HUES48 (cell line): ENCODE measurements around the gene FBXO3.
"Not testable (repeated sequence)": the region's sequence is repeated elsewhere in the genome, so short reads cannot be mapped to it uniquely, and the experiment has no call there.

Source experiments
- H3K27ac ChIP-seq: one replicate; pipeline ENCODE4 v1.7.0; 2013; ENCODE audit warnings: low read depth, low read length, inconsistent platforms
- H3K27me3 ChIP-seq: 2 replicates; pipeline ENCODE4 v1.6.1; 2013; ENCODE audit warnings: mild to moderate bottlenecking, low read length; ENCODE audit not compliant: control insufficient read depth, insufficient read depth
- H3K36me3 ChIP-seq: 2 replicates; pipeline ENCODE4 v1.6.1; 2013; ENCODE audit warnings: low read length; ENCODE audit not compliant: control insufficient read depth, insufficient read depth
- H3K4me1 ChIP-seq: 2 replicates; pipeline ENCODE4 v1.6.1; 2013; ENCODE audit warnings: mild to moderate bottlenecking, low read length; ENCODE audit not compliant: control insufficient read depth, insufficient read depth
- H3K4me3 ChIP-seq: 2 replicates; pipeline ENCODE4 v1.5.1; 2013; ENCODE audit warnings: mild to moderate bottlenecking, low read depth, low read length
- H3K9ac ChIP-seq: 2 replicates; pipeline ENCODE4 v1.6.1; 2013; ENCODE audit warnings: mild to moderate bottlenecking, low read depth, low read length, moderate library complexity
- H3K9me3 ChIP-seq: 2 replicates; pipeline ENCODE4 v1.6.1; 2013; ENCODE audit warnings: low read length; ENCODE audit not compliant: control insufficient read depth, insufficient read depth

The FBXO3 gene

DNA sequence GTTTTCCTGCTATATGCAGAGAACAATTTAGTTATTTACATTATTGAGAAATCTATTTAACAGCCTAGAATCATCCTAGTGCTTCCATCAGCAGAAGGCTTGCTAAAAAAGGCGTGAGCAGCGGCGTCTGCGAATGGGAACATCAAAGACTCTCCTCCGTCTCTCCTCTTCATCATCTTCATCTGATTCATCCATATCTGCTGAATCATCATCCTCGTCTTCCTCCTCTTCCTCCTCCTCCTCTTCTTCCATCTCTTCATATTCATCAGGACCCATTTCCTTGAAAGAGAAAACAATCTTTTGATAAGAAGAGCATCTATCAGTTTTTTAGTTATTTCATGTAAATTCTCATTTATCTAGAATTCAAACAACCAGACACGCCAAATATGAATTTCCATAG is 32.5 kb downstream of the FBXO3 start:
- Histone ChIP-seq H3K4me3 (no peak overlapping the region), H3K27ac (no peak overlapping the region), H3K27me3 (no peaks in the 10 kb centered on the region), H3K4me1 (peaks cover 10% of the 10 kb centered on the region), H3K9me3 (no peaks in the 10 kb centered on the region), H3K9ac (no peak overlapping the region), H3K36me3 (0 out of 2 replicates have a peak, but pooled peaks cover 2% of the 10 kb centered on the region)

DNA sequence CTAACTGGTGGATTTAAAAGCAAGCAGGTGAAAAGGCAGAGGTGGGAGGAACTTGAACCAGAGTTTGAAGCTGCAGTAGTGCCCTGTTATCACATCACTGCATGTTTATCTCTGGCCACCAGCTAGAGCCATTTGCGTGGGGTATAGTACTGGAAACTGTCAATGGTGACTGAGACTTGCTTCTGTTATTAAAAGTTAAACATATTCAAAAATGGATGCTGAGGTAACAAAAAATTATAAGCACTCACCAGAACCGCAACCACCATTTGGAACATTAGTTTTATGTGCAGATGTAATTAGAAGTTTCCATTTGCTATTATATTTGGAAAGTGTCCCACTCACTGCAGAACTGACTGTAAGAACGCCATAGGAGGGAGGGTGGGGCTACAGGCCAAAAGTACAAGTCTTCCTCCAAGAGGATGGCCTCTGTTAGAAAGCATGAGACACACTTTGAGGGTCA is 36.9 kb downstream of the FBXO3 start:
- H3K27ac ChIP-seq = no peak overlapping the region
- no peak overlapping the region for H3K4me3 ChIP-seq

DNA sequence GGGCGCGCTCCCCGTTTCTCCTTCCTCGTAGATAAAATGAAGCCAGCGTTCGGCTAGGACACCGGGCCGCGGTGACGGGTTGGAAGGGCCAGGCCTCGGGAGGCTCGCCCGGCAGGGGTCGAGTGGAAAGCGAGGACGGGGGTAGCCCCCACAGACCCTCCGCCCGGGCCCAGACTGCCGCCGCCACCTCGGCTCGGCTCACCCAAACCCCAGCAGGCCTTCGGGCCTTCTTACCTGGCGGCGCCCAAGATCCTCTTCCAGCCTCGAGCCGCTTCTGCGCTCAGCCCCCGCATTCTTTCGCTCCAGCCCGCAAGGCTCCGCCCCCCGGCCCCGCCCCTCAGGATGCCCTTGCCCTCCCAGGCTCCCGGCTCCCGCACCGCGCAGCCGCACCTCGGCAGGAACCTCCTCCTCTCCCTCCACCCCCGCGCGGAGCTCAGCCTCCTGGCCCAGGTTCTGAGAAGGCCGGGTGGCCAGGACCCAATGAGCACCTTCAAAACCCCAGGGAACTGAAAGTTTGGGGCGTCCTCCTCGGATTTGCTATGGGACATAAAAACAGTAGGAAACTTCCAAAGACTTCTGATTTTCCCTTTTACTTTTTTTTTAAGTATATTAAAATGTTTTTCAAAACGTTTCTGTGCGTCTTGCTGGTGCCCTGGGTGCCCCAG is 38.0 kb downstream of the FBXO3 start, which contains the start of gene CD59:
Gene CD59 (minus strand): TSS at position 276 of the 665 bp plus-strand sequence. CDS start 13,978 bp downstream, outside the sequence.
- H3K4me1 ChIP-seq = peaks cover 17% of the 10 kb centered on the region
- peak within 1 kb of the TSS; percentile 88 for H3K4me3 ChIP-seq
- peaks cover 6% of the 10 kb centered on the region; the same call in 1 of the 2 replicates for H3K27me3 ChIP-seq
- no peaks in the 10 kb centered on the region for H3K9me3 ChIP-seq
- H3K27ac ChIP-seq = peak within 1 kb of the TSS; percentile 75
- H3K9ac ChIP-seq = peak within 1 kb of the TSS; percentile 65
- no peaks in the 10 kb centered on the region for H3K36me3 ChIP-seq

More for the DNA sequence above, 36.9 kb downstream of the FBXO3 start:
- H3K27me3 ChIP-seq = peaks cover 6% of the 10 kb centered on the region; the same call in 1 of the 2 replicates
- peaks cover 17% of the 10 kb centered on the region for H3K4me1 ChIP-seq
- H3K9ac ChIP-seq = no peak overlapping the region
- no peaks in the 10 kb centered on the region for H3K36me3 ChIP-seq
- no peaks in the 10 kb centered on the region for H3K9me3 ChIP-seq

DNA sequence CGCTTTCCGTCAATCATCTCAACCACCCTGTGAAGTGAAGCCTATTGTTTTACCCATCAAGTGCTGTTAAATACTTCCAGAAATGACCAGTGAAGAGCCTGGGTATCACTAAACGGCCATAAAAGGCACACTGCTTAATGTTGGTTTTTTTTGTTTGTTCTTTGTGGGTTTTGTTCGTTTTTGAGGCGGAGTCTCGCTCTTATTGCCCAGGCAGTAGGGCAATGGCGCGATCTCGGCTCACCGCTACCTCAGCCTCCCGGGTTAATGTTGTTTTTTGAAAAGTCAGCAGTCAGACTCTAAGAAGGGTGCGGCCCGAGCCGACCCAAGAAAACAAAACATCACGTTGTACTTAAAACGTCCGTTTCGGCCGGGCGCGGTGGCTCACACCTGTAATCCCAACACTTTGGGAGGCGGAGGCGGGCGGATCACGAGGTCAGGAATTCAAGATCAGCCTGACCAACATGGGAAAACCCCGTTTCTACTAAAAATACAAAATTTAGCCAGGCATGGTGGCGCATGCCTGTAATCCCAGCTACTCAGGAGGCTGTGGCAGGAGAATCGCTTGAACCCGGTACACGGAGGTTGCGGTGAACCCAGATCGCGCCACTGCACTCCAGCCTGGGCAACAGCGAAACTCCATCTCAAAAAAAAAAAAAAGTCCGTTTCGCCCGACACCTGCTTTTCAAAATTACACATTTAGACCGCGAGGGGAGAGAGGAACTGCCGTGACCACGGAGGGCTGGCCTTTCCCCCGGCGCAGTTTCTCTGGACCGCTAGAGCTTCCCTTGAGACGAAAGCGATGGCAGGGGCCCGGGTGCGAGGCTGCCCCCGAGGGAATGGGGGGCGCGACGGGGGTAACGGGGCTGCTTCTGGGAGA is 38.8 kb downstream of the FBXO3 start:
- H3K4me1 ChIP-seq = peaks cover 17% of the 10 kb centered on the region
- H3K36me3 ChIP-seq = no peaks in the 10 kb centered on the region
- H3K4me3 ChIP-seq = peak overlapping the region; percentile 88

DNA sequence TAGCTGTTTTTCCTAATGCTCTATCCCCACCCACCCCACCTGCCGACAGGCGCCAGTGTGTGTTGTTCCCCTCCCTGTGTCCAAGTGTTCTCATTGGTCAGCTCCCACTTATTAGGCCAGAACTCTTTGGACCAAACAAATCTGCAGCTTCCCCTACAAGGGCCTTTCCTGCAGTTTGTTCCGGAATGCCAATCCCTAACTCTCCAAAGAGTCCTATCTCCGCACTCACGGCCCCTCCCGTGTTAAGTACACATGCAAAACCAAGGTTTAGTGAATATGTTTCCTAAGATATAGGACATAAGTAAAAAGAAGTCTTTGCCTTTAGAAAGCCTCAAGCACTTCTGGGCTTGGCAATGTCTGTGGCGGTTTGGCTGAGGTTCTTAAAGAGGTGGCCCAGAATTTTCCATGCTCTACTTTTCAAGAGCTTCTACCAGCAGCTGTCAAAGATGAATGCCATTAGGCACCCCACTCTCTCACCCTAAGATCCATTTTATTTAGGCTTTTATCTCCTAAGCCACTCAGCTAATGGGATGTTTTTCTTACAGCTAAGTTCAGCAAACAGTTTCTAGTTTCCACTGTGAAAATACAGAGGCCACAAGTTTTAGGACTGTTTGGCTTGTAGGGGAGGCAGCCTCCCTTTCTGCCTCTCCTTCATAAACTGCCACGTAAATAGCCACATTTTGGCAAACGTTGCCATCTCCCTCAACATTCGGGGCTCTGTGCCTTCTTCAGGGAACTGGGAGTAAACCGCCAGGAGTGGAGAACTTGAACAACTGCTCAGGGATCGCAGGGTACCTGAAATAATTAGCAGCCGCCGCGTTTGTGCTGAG is 39.7 kb downstream of the FBXO3 start:
- no peaks in the 10 kb centered on the region for H3K36me3 ChIP-seq
- no peaks in the 10 kb centered on the region for H3K9me3 ChIP-seq
- H3K4me1 ChIP-seq = peaks cover 17% of the 10 kb centered on the region
- peak overlapping the region; percentile 88 for H3K4me3 ChIP-seq
- H3K9ac ChIP-seq = peak overlapping the region; percentile 65; the same call in 1 of the 2 replicates
- H3K27ac ChIP-seq = no peak overlapping the region
- H3K27me3 ChIP-seq = peaks cover 6% of the 10 kb centered on the region; the same call in 1 of the 2 replicates

More for the DNA sequence above, 38.8 kb downstream of the FBXO3 start:
- peak overlapping the region; percentile 75 for H3K27ac ChIP-seq
- peaks cover 6% of the 10 kb centered on the region; the same call in 1 of the 2 replicates for H3K27me3 ChIP-seq
- peak overlapping the region; percentile 65 for H3K9ac ChIP-seq
- H3K9me3 ChIP-seq = no peaks in the 10 kb centered on the region

DNA sequence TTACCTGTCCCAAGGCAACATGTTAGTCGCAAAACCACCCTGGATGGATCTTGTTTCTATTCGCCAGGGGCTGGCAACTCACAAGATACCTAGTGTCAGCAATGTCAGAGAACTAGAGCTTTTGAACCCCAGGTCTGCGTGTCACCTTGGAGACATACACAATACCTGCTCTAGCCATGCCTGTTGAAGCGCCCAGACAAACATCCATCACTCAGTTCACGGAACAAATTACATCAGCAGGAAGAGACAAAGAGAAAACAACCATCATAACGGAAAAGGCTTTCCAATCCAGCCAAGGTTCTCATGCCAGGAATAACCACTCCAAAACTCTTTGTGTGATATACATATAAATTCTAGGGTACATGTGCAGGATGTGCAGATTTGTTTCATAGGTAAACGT is 40.3 kb downstream of the FBXO3 start:
- Histone ChIP-seq H3K27me3 (peaks cover 6% of the 10 kb centered on the region; the same call in 1 of the 2 replicates), H3K4me1 (peaks cover 17% of the 10 kb centered on the region), H3K36me3 (no peaks in the 10 kb centered on the region), H3K4me3 (no peak overlapping the region), H3K27ac (no peak overlapping the region), H3K9me3 (no peaks in the 10 kb centered on the region), H3K9ac (no peak overlapping the region)

DNA sequence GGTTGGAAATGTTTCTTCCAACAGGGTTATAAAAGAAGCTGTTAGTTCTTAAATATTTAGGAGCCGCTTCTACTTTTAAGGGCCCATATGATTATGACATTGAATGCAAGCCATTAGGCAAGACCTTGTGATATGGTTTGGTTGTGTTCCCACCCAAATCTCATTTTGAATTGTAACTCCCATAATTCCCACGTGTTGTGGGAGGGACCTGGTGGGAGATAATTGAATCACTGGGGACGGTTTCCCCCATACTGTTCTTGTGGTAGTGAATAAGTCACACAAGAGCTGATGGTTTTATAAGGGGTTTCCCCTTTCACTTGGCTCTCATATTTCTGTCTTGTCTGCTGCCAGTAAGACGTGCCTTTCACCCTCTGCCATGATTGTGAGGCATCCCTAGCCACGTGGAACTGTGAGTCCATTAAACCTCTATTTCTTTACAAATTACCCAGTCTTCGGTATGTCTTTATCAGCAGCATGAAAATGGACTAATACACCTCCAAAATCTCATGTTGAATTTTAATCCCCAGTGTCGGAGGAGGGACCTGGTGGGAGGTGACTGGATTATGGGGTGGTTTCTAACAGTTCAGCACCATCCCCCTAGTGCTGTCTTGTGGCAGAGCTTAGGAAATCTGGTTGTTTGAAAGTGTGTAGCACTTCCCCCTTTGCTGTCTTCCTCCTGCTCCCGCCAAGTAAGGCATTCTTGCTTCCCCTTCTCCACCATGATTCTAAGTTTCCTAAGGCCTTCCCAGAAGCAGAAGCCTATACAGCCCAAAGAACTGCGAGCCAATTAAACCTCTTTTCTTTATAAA is 42.4 kb downstream of the FBXO3 start:
- Histone ChIP-seq H3K9me3 (no peaks in the 10 kb centered on the region), H3K4me3 (no peak overlapping the region)

DNA sequence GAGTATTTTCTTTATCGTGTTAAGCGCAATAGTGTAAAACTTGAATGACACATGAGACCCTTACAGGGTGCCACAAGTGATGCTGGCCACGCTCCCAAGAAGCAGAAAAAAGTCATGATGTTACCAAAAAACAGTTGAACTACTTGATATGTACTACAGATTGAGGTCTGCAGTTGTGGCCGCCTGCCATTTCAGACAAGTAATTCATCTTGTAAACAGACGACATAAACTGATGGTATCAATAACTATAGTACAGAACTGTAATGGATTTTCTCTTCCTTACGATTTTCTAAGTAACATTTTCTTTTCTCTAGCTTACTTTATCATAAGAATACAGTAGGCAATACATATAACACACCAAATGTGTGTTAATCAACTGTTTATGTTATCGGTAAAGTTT is 43.6 kb downstream of the FBXO3 start:
- H3K4me1 ChIP-seq = peaks cover 6% of the 10 kb centered on the region; the same call in 1 of the 2 replicates

More for the DNA sequence above, 42.4 kb downstream of the FBXO3 start:
- H3K27me3 ChIP-seq = peaks cover 6% of the 10 kb centered on the region; the same call in 1 of the 2 replicates
- H3K9ac ChIP-seq = no peak overlapping the region
- no peaks in the 10 kb centered on the region for H3K36me3 ChIP-seq
- peaks cover 11% of the 10 kb centered on the region for H3K4me1 ChIP-seq
- no peak overlapping the region for H3K27ac ChIP-seq

DNA sequence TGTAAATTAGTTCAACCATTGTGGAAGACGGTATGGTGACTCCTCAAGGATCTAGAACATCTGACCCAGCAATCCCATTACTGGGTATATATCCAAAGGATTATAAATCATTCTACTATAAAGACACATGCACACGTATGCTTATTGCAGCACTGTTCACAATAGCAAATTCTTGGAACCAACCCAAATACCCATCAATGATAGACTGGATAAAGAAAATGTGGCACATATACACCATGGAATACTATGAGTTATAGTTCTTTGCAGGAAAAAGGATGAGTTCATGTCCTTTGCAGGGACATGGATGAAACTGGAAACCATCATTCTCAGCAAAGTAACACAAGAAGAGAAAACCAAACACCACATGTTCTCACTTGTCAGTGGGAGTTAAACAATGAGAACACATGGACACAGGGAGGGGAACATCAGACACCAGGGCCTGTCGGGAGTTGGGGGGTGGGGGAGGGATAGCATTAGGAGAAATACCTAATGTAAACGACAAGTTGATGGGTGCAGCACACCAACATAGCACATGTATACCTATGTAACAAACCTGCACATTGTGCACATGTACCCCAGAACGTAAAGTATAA is 45.2 kb downstream of the FBXO3 start:
- not testable (repeated sequence) for H3K36me3 ChIP-seq, H3K4me1 ChIP-seq, H3K27ac ChIP-seq

More for the DNA sequence above, 43.6 kb downstream of the FBXO3 start:
- peaks cover 6% of the 10 kb centered on the region; the same call in 1 of the 2 replicates for H3K27me3 ChIP-seq
- H3K4me3 ChIP-seq = no peak overlapping the region
- no peak overlapping the region for H3K27ac ChIP-seq
- H3K9me3 ChIP-seq = no peaks in the 10 kb centered on the region
- no peaks in the 10 kb centered on the region for H3K36me3 ChIP-seq
- no peak overlapping the region for H3K9ac ChIP-seq

More for the DNA sequence above, 45.2 kb downstream of the FBXO3 start:
- H3K9me3 ChIP-seq, H3K27me3 ChIP-seq, H3K9ac ChIP-seq, H3K4me3 ChIP-seq: not testable (repeated sequence)
